BJ (cell line): Measurements from ENCODE around the gene GNAS-AS1. TPM values are rescaled to one million over a fixed set of nuclear protein-coding genes. Genes with fewer than 3 reads are reported as not detected.
"Not testable (repeated sequence)": the region's sequence is repeated elsewhere in the genome, so short reads cannot be mapped to it uniquely, and the experiment has no call there.

Experiments
- CTCF ChIA-PET: fragments of 350-600 bp; formaldehyde crosslinking; extraction: SDS; loops from one replicate; lab custom pipeline; 2021; ENCODE audit warnings: antibody characterized with exemption, inconsistent platforms; lab: Yijun Ruan, JAX
- POLR2A ChIA-PET: fragments of 300-600 bp; sonication (Branson Sonifier 250); formaldehyde crosslinking; extraction: SDS; loops from one replicate; lab custom pipeline; 2021; ENCODE audit warnings: antibody characterized with exemption; lab: Charles Lee
- DNase-seq: peaks from one replicate; pipeline ENCODE4 v3.0.0-alpha.2; 2011; ENCODE audit warnings: low read depth
- H3K27me3 ChIP-seq: 2 replicates; pipeline ENCODE4 v1.6.0; 2011; ENCODE audit warnings: low read length; ENCODE audit not compliant: control insufficient read depth, insufficient read depth
- H3K36me3 ChIP-seq: 2 replicates; pipeline ENCODE4 v1.5.1; 2011; ENCODE audit warnings: low read length; ENCODE audit not compliant: control insufficient read depth, insufficient read depth
- H3K4me3 ChIP-seq: 2 replicates; pipeline ENCODE4 v1.5.1; 2011; ENCODE audit warnings: low read depth, mild to moderate bottlenecking, control low read depth, low read length
- CTCF ChIP-seq: IDR thresholded peaks from 2 replicates; pipeline ENCODE4 v1.5.1; 2011; ENCODE audit warnings: low read depth, mild to moderate bottlenecking, control low read depth, inconsistent platforms, low read length, moderate library complexity; ENCODE audit not compliant: insufficient read depth
- polyA plus RNA-seq: library from polyadenylated mRNA; depleted of rRNA; stranded (reverse); fragments of >200 nt; gene quantifications from 2 replicates; pipeline ENCODE4 v1.2.3, GENCODE V29; 2011

GNAS-AS1 gene
- polyA plus RNA-seq, 1 experiment = 0.45 TPM

- no peak for DNase-seq
- POLR2A ChIA-PET = no interaction called here
- TF ChIP-seq CTCF = no peak
- CTCF ChIA-PET = interaction anchor here (1.4 kb wide), 1 partner anchor 14 kb away, joined by 3 read pairs; no protein-coding TSS in a partner anchor
- Histone ChIP-seq H3K36me3 (no peaks in the 10 kb centered on the region), H3K27me3 (no peaks in the 10 kb centered on the region), H3K4me3 (no peak overlapping the region)
Observed at GRCh38 chr20:58825450-58825849, 25.3 kb downstream of the GNAS-AS1 start.

GRCh38 chr20:58824843-58825242 is 25.9 kb downstream of the GNAS-AS1 start:
- H3K36me3 ChIP-seq = no peaks in the 10 kb centered on the region
- POLR2A ChIA-PET = no interaction called here
- no peaks in the 10 kb centered on the region for H3K27me3 ChIP-seq
- CTCF ChIA-PET = interaction anchor here (1.4 kb wide), 1 partner anchor 14 kb away, joined by 3 read pairs; no protein-coding TSS in a partner anchor
- H3K4me3 ChIP-seq = no peak overlapping the region
- DNase-seq = no peak
- TF ChIP-seq CTCF = no peak

- no peak for DNase-seq
- CTCF ChIA-PET = no interaction called here
- TF ChIP-seq CTCF = no peak
- POLR2A ChIA-PET = no interaction called here
- Histone ChIP-seq H3K4me3 (no peak overlapping the region), H3K36me3 (no peaks in the 10 kb centered on the region), H3K27me3 (no peaks in the 10 kb centered on the region)
Observed at GRCh38 chr20:58822748-58823730, 27.7 kb downstream of the GNAS-AS1 start.

GRCh38 chr20:58822149-58822548 is 28.6 kb downstream of the GNAS-AS1 start:
- H3K27me3 ChIP-seq = no peaks in the 10 kb centered on the region
- ChIA-PET CTCF (no interaction called here), POLR2A (no interaction called here)
- no peaks in the 10 kb centered on the region for H3K36me3 ChIP-seq
- no peak for TF ChIP-seq CTCF
- H3K4me3 ChIP-seq = no peak overlapping the region
- no peak for DNase-seq

- H3K4me3 ChIP-seq, DNase-seq, H3K27me3 ChIP-seq, H3K36me3 ChIP-seq, CTCF ChIA-PET, POLR2A ChIA-PET: not testable (repeated sequence)
Observed at GRCh38 chr20:58820515-58820914, 30.2 kb downstream of the GNAS-AS1 start.
